Putamen (tissue), 1 donor: ENCODE data around the gene FEV.

ENCODE experiments used
- DNase-seq: peaks from one replicate; pipeline ENCODE4 v3.0.0-alpha.2; 2016; ENCODE audit warnings: low spot score

The FEV gene

GRCh38 chr2:218979846-218980734 lies 4.9 kb downstream of the FEV start:
- DNase-seq = peak; percentile 74

DNA sequence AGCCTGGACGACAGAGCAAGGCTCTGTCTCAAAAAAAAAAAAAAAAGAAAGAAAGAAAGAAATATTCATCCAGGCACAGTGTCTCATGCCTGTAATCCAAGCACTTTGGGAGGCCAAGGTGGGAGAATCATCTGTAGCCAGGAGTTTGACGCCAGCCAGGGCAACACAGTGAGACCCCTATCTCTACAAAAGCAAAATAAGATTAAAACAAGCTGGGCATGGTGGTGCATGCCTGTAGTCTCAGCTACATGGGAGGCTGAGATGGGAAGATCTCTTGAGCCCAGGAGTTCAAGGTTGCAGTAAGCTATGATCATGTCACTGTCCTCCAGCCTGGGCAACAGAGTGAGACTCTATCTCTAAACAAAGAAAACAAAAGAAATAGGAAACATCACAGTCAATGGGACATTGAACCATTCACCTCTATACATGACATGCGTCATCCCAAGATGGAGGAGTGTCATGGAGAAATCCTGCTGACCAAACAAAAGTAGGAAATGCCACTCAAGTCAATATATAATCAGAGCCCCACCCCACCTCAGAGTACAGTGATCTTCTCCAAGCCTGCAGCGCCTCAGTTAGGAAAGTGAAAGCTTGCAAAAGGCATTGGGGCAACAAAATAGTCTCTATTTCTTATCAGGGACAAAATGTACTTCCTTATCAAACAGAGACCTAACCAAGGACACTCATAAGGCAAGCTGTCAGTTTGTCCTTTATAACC lies 9.8 kb downstream of the FEV start:
- DNase-seq = no peak

DNA sequence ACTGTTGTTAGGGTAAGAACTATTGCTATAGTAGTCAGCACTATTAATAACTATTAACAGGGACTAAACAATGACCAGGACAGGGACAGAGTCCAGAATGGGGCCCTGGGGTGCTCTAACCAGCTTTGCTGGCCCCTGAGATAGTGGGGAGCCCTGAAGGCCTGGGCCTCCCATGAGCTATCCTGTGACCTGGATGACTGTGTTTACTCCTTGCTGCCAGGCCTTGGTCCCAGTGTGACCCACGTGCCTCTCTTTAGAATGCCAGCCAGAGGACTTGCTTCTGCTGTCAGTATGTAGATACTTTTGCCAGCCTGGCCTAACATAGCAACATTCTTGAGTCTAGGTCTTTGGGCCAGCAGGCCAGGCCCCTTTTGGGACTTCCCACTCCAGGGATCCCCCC lies 14.1 kb downstream of the FEV start:
- no peak for DNase-seq

- DNase-seq = no peak
Measured at GRCh38 chr2:218964041-218964771, 20.8 kb downstream of the FEV start.

- no peak for DNase-seq
Measured at GRCh38 chr2:218963601-218964000, 21.4 kb downstream of the FEV start.

GRCh38 chr2:218962859-218963492 lies 22.0 kb downstream of the FEV start:
- DNase-seq = peak; percentile 73

- DNase-seq = no peak
Measured at GRCh38 chr2:218961651-218962570, 23.1 kb downstream of the FEV start.

GRCh38 chr2:218961229-218961628 lies 23.8 kb downstream of the FEV start:
- no peak for DNase-seq

GRCh38 chr2:218960309-218961165 lies 24.4 kb downstream of the FEV start:
- no peak for DNase-seq

- DNase-seq = no peak
Measured at GRCh38 chr2:218959761-218960308, 25.1 kb downstream of the FEV start.

GRCh38 chr2:218959141-218959731 lies 25.7 kb downstream of the FEV start, which contains the start of gene CDK5R2:
CDK5R2 (plus strand) TSS chr2:218959666; CDS start chr2:218959821, 155 bp downstream.
- DNase-seq = peak; percentile 84

- no peak for DNase-seq
Measured at GRCh38 chr2:218958276-218958675, 26.7 kb downstream of the FEV start.

DNA sequence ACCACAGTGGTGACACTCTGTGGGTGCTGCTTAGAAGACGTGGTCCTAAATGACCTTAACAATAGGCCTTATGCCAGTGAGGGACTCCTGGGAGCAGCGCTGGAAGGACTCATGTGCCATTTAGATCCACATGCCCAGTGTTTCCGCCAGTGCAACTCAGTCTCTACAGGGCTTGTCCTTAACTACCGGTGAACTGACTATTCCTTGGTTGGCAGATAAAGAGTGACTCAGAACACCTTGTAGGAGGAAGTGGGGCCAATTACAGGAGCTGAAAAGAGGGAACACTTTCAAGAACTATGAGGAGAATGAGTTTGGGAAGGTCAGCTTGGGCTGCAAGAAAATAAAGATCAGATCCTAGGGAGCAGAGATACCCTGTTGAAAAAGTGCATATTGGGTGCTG lies 27.3 kb downstream of the FEV start:
- no peak for DNase-seq

GRCh38 chr2:218956039-218956438 lies 28.9 kb downstream of the FEV start:
- no peak for DNase-seq

DNA sequence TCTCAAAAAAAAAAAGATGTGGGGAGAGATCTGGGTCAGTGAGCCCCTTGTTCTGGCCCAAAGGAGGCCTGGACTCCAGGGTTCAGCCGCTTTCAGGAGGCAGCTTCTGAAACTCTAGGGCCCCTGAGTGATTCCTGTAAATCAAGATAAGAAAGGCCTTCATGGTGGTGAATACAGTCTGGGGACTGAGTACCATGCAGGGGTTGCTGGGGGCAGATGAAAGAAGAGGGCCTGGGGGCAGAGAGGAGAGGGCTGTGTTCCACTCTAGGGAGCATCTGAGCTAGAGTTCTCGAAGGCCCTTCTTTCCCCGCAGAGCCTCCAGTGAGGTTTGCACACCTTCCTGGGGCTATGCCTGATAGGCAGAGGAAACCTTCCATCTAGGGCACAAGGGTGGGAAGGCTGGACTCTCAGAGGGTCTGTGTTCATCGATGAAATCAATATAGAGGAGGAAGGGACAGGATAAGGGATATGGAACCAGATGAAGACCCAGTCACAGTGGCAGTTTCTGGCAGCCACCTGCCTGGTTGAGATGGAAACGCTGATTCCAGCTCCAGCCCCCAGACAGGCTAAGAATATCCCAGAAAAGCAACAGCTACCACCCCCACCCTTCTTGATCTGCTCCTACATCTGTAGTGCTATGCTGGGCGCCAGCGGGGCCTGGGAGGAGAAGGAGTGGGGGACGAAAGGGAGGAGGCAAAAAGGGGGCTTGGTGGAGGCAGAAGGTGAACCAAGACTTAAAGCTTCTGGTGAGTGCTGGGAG lies 30.3 kb downstream of the FEV start:
- peak; percentile 77 for DNase-seq

DNA sequence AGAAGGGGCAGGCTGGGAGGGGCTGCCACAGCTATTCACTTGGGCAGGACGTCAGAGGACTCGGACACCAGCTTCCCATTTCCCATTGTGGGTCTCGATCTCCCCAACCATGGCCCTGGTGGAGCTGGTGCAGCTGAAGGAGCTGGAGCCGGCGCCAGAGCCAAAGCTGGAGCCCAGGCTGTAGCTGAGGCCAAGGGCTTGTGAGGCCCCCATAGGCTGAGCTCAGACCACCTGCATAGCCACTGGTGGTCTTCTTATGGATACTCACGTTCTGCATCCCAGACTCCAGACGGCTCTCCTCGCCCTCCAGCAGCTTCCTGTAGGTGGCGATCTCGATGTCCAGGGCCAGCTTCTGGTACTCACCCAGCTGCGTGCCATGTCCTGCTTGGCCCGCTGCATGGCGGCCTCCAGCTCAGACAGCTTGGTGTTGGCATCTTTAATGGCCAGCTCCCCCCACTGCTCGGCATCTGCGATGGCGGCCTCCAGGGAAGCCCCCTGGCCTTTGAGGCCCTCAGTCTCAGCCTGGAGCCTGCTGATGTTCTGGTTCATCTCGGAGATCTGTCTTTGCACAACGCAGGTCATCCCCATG lies 31.5 kb downstream of the FEV start:
- DNase-seq = no peak

GRCh38 chr2:218952160-218952559 lies 32.8 kb downstream of the FEV start:
- no peak for DNase-seq

- no peak for DNase-seq
Measured at GRCh38 chr2:218946621-218947020, 38.4 kb downstream of the FEV start.
